Measurements from ENCODE around the gene UBE2E2. TPM values are rescaled to one million over a fixed set of nuclear protein-coding genes. Genes with fewer than 3 reads are reported as not detected.

UBE2E2 gene
- total RNA-seq, 1 experiment from 2014 or later: 54.9 TPM

DNA sequence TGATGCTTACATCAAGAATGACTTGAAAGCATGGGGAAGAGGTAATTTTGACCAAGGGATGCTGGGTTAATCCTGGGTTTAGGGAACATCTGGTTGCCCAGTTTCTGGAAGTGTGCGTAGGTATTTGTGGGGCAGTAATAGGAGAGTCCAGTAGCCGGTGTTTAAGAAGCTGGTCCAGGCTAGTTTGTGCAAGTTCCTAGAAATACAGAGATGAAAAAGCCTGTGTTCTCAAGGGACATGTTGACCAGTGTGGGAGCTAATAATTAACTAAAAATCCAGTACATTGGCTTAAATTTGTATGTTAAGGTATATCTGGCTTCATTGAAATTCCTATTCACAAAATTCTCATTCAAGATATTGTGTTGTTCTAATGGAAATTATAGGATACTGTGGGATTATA, 51.2 kb downstream of the UBE2E2 start (continued):
- TF ChIP-seq E2F1 (CRISPR knock-in tag; IDR thresholded peaks at IDR 0.05) (no peak), IRF2 (CRISPR knock-in tag; IDR thresholded peaks at IDR 0.05; ENCODE audit: borderline replicate concordance, low read depth) (no peak), OVOL2 (CRISPR knock-in tag; IDR thresholded peaks at IDR 0.05; ENCODE audit: borderline replicate concordance) (no peak), ZNF396 (CRISPR knock-in tag; IDR thresholded peaks at IDR 0.05; ENCODE audit: borderline replicate concordance) (no peak), TEAD1 (CRISPR knock-in tag; IDR thresholded peaks at IDR 0.05) (no peak)

- POLR2A ChIA-PET: interaction anchor here (0.7 to 0.9 kb wide), 2 partner anchors 15 to 663 kb away, joined by 3 read pairs; no protein-coding TSS in a partner anchor
- CTCF ChIA-PET: no interaction called here
- Mint-ChIP-seq H3K36me3 (peaks cover 3% of the 10 kb centered on the region; the same call in 1 of the 2 replicates), H3K4me1 (peaks cover 4% of the 10 kb centered on the region), H3K9me3 (peaks cover 7% of the 10 kb centered on the region), H3K4me3 (no peak overlapping the region), H3K27ac (no peak overlapping the region), H3K27me3 (ENCODE audit: low read depth) (no peaks in the 10 kb centered on the region)
- no peak for TF ChIP-seq ATF1 (CRISPR knock-in tag; IDR thresholded peaks at IDR 0.05)
- ATAC-seq (no peak), DNase-seq (ENCODE audit: low spot score) (no peak)
Measured at GRCh38 chr3:23254835-23255234, 51.7 kb downstream of the UBE2E2 start.

- no peak overlapping the region for H3K4me3 Mint-ChIP-seq
- CTCF ChIA-PET: no interaction called here
- POLR2A ChIA-PET: interaction anchor here (1.1 kb wide), 1 partner anchor 54 kb away, joined by 4 read pairs; the partner anchor contains the start of gene UBE2E2
- DNase-seq (ENCODE audit: low spot score) (no peak), ATAC-seq (no peak)
- no peak overlapping the region for H3K27ac Mint-ChIP-seq
- peaks cover 11% of the 10 kb centered on the region for H3K9me3 Mint-ChIP-seq
- H3K27me3 Mint-ChIP-seq (ENCODE audit: low read depth): no peaks in the 10 kb centered on the region
- H3K4me1 Mint-ChIP-seq: peaks cover 3% of the 10 kb centered on the region; the same call in 1 of the 2 replicates
- peaks cover 3% of the 10 kb centered on the region; the same call in 1 of the 2 replicates for H3K36me3 Mint-ChIP-seq
- TF ChIP-seq ETV6 (CRISPR knock-in tag; IDR thresholded peaks at IDR 0.05) (no peak), ZNF121 (CRISPR knock-in tag; IDR thresholded peaks at IDR 0.05) (no peak), ZNF281 (CRISPR knock-in tag; IDR thresholded peaks at IDR 0.05) (no peak), NR3C1 (CRISPR knock-in tag; conservative IDR thresholded peaks at IDR 0.05; ENCODE audit: low read depth) (no peak), ATF1 (CRISPR knock-in tag; IDR thresholded peaks at IDR 0.05) (no peak), EMX1 (CRISPR knock-in tag; IDR thresholded peaks at IDR 0.05) (no peak), AR (CRISPR knock-in tag; IDR thresholded peaks at IDR 0.05) (no peak), TEAD4 (CRISPR knock-in tag; IDR thresholded peaks at IDR 0.05) (no peak), STAT6 (CRISPR knock-in tag; conservative IDR thresholded peaks at IDR 0.05; ENCODE audit: low read depth) (no peak), PREB (CRISPR knock-in tag; IDR thresholded peaks at IDR 0.05; ENCODE audit: borderline replicate concordance) (no peak), ZBTB43 (CRISPR knock-in tag; IDR thresholded peaks at IDR 0.05) (no peak), E2F4 (CRISPR knock-in tag; IDR thresholded peaks at IDR 0.05; ENCODE audit: borderline replicate concordance, low read depth) (no peak)
Measured at GRCh38 chr3:23256741-23257435, 53.8 kb downstream of the UBE2E2 start.

Data from WTC11 (cell line).